GM12878 (cell line): ENCODE data around the gene C10orf90.

Experiments
- RAD21 ChIP-seq: IDR thresholded peaks from 2 replicates; pipeline ENCODE4 v1.6.1; 2011; ENCODE audit warnings: mild to moderate bottlenecking, low read depth, low read length, moderate library complexity; ENCODE audit not compliant: insufficient read depth
- RFX5 ChIP-seq: IDR thresholded peaks from 2 replicates; pipeline ENCODE4 v1.6.1; 2011; ENCODE audit warnings: low read depth, low read length, improper control_type of control experiment

- TF ChIP-seq RAD21, result no peak
- TF ChIP-seq RFX5, result no peak
Observed at GRCh38 chr10:126525326-126525725, 145.2 kb downstream of the C10orf90 start.
